Measurements from ENCODE around the gene ALLC. TPM values are rescaled to one million over a fixed set of nuclear protein-coding genes. Genes with fewer than 3 reads are reported as not detected.

Gene ALLC
- total and polyA plus RNA-seq, 2 donors (not counting 1 experiment from before 2014, with no cell fraction given), result not detected

DNA sequence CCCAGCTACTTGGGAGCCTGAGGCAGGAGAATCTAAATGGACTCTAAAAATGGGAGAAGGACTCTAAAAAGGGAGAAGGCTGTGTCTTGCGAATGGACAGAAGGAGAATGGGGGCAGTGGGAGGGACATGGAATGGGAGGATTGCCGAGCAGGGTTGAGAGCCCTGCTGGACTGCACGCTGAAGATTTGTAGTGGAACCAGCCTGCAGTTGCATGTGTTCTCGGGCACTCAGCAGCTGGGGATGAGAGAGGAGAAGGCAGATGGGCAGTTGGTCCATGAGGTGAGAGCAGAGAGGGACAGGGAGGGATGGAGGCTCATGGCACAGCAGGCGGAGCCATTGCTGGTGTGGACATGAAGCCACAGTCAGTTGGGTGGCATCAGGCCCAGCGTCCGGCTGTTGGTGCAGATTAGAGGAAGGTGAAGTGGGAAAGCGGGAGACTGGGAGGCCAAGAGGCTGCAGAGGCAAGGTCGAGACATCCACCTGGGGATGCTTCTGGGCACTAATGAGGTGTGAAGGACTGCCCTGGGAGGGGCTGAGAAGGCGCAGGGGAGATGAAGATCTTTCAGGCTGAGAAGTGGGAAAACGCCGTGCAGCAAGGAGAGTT is 86.1 kb downstream of the ALLC start:
- Histone ChIP-seq H2AFZ (ENCODE audit: low read length) (no peak overlapping the region), H3K4me1 (ENCODE audit: control insufficient read depth, extremely low read depth, insufficient read depth, low read length) (no peaks in the 10 kb centered on the region), H3K36me3 (ENCODE audit: control insufficient read depth, insufficient read depth, low read length) (no peaks in the 10 kb centered on the region), H3K27me3 (ENCODE audit: control insufficient read depth, insufficient read depth, low read length) (no peaks in the 10 kb centered on the region), H3K4me2 (ENCODE audit: extremely low read depth, insufficient read depth, low read length) (no peak overlapping the region), H3K4me3 (replicated peaks in 1 of 4; ENCODE audit: control extremely low read depth in 1 of 4, insufficient read depth in 1 of 4, low read depth in 3 of 4, low read length in 4 of 4) (no peak overlapping the region), H4K20me1 (ENCODE audit: control insufficient read depth, extremely low read depth, insufficient read depth, low read length) (no peaks in the 10 kb centered on the region), H3K27ac (ENCODE audit: insufficient read depth, low read length) (no peak overlapping the region), H3K9me3 (ENCODE audit: control insufficient read depth, insufficient read depth, low read depth, low read length) (no peaks in the 10 kb centered on the region), H3K79me2 (ENCODE audit: control insufficient read depth, insufficient read depth, low read length) (no peaks in the 10 kb centered on the region), H3K9ac (ENCODE audit: insufficient read depth, low read length) (no peak overlapping the region)
- no peak for TF ChIP-seq CTCF (conservative IDR thresholded peaks at IDR 0.05 in 1 of 2, IDR thresholded peaks at IDR 0.05 in 1 of 2; ENCODE audit: low read depth in 1 of 2, low read length in 2 of 2)
- no peak for TF ChIP-seq EZH2 (IDR thresholded peaks at IDR 0.05; ENCODE audit: low read length, missing control alignments)
- no peak for DNase-seq (ENCODE audit: low read depth in 2 of 2)

DNA sequence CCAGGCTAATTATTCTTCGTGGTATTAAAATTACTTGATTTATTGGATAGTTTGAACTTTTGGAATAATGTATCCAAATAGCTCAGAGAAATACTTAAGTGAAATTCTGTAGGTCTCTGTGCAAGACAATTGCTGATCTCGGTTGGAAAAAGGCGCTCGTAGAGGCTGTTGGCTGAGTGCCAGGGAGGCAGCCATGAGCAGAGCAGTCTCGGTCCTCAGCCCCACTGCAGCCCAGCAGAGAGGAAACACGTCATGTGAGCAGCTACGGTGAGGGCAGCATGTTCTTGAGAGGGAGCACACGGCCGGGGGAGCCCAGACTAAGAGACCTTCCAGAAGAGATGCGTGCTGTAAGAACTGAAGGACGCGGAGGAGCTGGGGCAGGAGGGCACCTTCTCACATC is 87.9 kb downstream of the ALLC start:
- no peaks in the 10 kb centered on the region for H4K20me1 ChIP-seq (ENCODE audit: control insufficient read depth, extremely low read depth, insufficient read depth, low read length)
- TF ChIP-seq EZH2 (IDR thresholded peaks at IDR 0.05; ENCODE audit: low read length, missing control alignments) (no peak), CTCF (conservative IDR thresholded peaks at IDR 0.05 in 1 of 2, IDR thresholded peaks at IDR 0.05 in 1 of 2; ENCODE audit: low read depth in 1 of 2, low read length in 2 of 2) (no peak)
- DNase-seq (ENCODE audit: low read depth in 2 of 2), result no peak
- H3K27ac ChIP-seq (ENCODE audit: insufficient read depth, low read length), result no peak overlapping the region
- no peaks in the 10 kb centered on the region for H3K4me1 ChIP-seq (ENCODE audit: control insufficient read depth, extremely low read depth, insufficient read depth, low read length)
- H3K36me3 ChIP-seq (ENCODE audit: control insufficient read depth, insufficient read depth, low read length), result no peaks in the 10 kb centered on the region
- H3K9ac ChIP-seq (ENCODE audit: insufficient read depth, low read length), result no peak overlapping the region
- no peaks in the 10 kb centered on the region for H3K9me3 ChIP-seq (ENCODE audit: control insufficient read depth, insufficient read depth, low read depth, low read length)
- no peak overlapping the region for H3K4me3 ChIP-seq (replicated peaks in 1 of 4; ENCODE audit: control extremely low read depth in 1 of 4, insufficient read depth in 1 of 4, low read depth in 3 of 4, low read length in 4 of 4)
- H3K27me3 ChIP-seq (ENCODE audit: control insufficient read depth, insufficient read depth, low read length), result no peaks in the 10 kb centered on the region
- no peaks in the 10 kb centered on the region for H3K79me2 ChIP-seq (ENCODE audit: control insufficient read depth, insufficient read depth, low read length)
- no peak overlapping the region for H3K4me2 ChIP-seq (ENCODE audit: extremely low read depth, insufficient read depth, low read length)
- no peak overlapping the region for H2AFZ ChIP-seq (ENCODE audit: low read length)

DNA sequence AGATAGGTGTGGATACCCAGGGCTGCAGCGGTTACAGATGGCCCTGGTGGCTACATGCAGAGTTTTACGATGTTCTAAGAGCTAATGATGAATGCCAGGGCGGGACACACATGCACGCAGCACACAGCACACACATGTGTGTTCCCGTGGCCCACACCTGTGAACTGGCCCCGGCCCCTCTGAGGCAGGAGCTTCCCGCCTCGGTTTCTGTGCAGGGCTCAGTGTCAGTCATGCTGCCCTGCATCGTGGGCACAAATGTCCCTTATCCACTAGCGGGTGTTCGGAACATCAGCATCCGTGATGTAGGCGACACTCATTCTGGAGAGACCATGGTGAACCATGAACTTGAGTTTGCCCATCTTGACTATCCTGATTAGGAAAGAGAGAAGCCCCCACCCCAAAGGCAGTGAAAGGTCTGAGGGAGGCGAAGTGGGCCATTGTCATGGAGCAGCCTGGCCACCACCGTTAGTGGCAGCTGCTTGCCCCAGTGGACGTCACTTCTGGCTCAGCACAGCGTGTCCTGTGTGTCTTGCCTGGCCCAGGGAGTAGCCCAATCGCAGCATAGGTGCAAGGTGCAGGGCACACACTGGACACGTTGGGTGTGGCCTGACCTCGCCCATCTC is 89.1 kb downstream of the ALLC start:
- no peaks in the 10 kb centered on the region for H3K79me2 ChIP-seq (ENCODE audit: control insufficient read depth, insufficient read depth, low read length)
- H3K36me3 ChIP-seq (ENCODE audit: control insufficient read depth, insufficient read depth, low read length), result no peaks in the 10 kb centered on the region
- no peak overlapping the region for H2AFZ ChIP-seq (ENCODE audit: low read length)
- no peak overlapping the region for H3K4me2 ChIP-seq (ENCODE audit: extremely low read depth, insufficient read depth, low read length)
- H3K27me3 ChIP-seq (ENCODE audit: control insufficient read depth, insufficient read depth, low read length), result no peaks in the 10 kb centered on the region
- H3K9ac ChIP-seq (ENCODE audit: insufficient read depth, low read length), result no peak overlapping the region
- no peaks in the 10 kb centered on the region for H3K9me3 ChIP-seq (ENCODE audit: control insufficient read depth, insufficient read depth, low read depth, low read length)
- no peaks in the 10 kb centered on the region for H3K4me1 ChIP-seq (ENCODE audit: control insufficient read depth, extremely low read depth, insufficient read depth, low read length)
- no peaks in the 10 kb centered on the region for H4K20me1 ChIP-seq (ENCODE audit: control insufficient read depth, extremely low read depth, insufficient read depth, low read length)
- H3K4me3 ChIP-seq (replicated peaks in 1 of 4; ENCODE audit: control extremely low read depth in 1 of 4, insufficient read depth in 1 of 4, low read depth in 3 of 4, low read length in 4 of 4), result no peak overlapping the region
- TF ChIP-seq EZH2 (IDR thresholded peaks at IDR 0.05; ENCODE audit: low read length, missing control alignments) (no peak), CTCF (conservative IDR thresholded peaks at IDR 0.05 in 1 of 2, IDR thresholded peaks at IDR 0.05 in 1 of 2; ENCODE audit: low read depth in 1 of 2, low read length in 2 of 2) (no peak)
- no peak for DNase-seq (ENCODE audit: low read depth in 2 of 2)
- H3K27ac ChIP-seq (ENCODE audit: insufficient read depth, low read length), result no peak overlapping the region
